ENCODE measurements around the gene PIP5K1C.
"Not testable (repeated sequence)": the region's sequence is repeated elsewhere in the genome, so short reads cannot be mapped to it uniquely, and the experiment has no call there.

Gene PIP5K1C

GRCh38 chr19:3659746-3660112 is 40.5 kb downstream of the PIP5K1C start:
- DNase-seq, result no peak

- DNase-seq, result no peak
Observed at GRCh38 chr19:3658870-3659745, 41.2 kb downstream of the PIP5K1C start.

GRCh38 chr19:3658004-3658869 is 42.0 kb downstream of the PIP5K1C start:
- DNase-seq, result no peak

GRCh38 chr19:3657395-3657769 is 42.9 kb downstream of the PIP5K1C start:
- no peak for DNase-seq

- no peak for DNase-seq
Observed at GRCh38 chr19:3656747-3657394, 43.4 kb downstream of the PIP5K1C start.

- DNase-seq, result no peak
Observed at GRCh38 chr19:3656073-3656746, 44.1 kb downstream of the PIP5K1C start.

GRCh38 chr19:3655402-3656072 is 44.7 kb downstream of the PIP5K1C start:
- no peak for DNase-seq

- DNase-seq, result no peak
Observed at GRCh38 chr19:3653865-3654513, 46.3 kb downstream of the PIP5K1C start.

GRCh38 chr19:3653081-3653795 is 47.0 kb downstream of the PIP5K1C start:
- no peak for DNase-seq

GRCh38 chr19:3652422-3652821 is 47.8 kb downstream of the PIP5K1C start:
- DNase-seq, result no peak

GRCh38 chr19:3651684-3652083 is 48.6 kb downstream of the PIP5K1C start:
- no peak for DNase-seq

GRCh38 chr19:3649888-3650287 is 50.4 kb downstream of the PIP5K1C start:
- no peak for DNase-seq

GRCh38 chr19:3648037-3648905 is 52.0 kb downstream of the PIP5K1C start:
- no peak for DNase-seq

GRCh38 chr19:3647102-3647501 is 53.2 kb downstream of the PIP5K1C start:
- not testable (repeated sequence) for DNase-seq

GRCh38 chr19:3646336-3647092 is 53.8 kb downstream of the PIP5K1C start:
- no peak for DNase-seq

- no peak for DNase-seq
Observed at GRCh38 chr19:3645726-3646125, 54.5 kb downstream of the PIP5K1C start.

- DNase-seq, result no peak
Observed at GRCh38 chr19:3645067-3645396, 55.2 kb downstream of the PIP5K1C start.

GRCh38 chr19:3644351-3645066 is 55.8 kb downstream of the PIP5K1C start:
- DNase-seq, result no peak

All from stimulated activated CD4-positive, alpha-beta T cell treated with anti-CD3 and anti-CD28 coated beads, Interleukin-15, amount 100 ng/mL, for 24 hours (primary cell).